A673 (cell line): Measurements from ENCODE around the gene CUTA.

Experiments
- EZH2 ChIP-seq: fragments of 200-600 bp; sonication (generic); IDR thresholded peaks from 2 replicates; pipeline ENCODE4 v1.6.1; 2017; ENCODE audit warnings: borderline replicate concordance, low read depth, mild to moderate bottlenecking, mixed read lengths, antibody characterized with exemption, low read length; ENCODE audit not compliant: poor library complexity, severe bottlenecking
- TF ChIP-seq, protein P1 (sequence below): fragments of 300-800, 200-600 bp; sonication (generic); conservative IDR thresholded peaks from 2 replicates; pipeline ENCODE4 v1.5.1; 2017; ENCODE audit warnings: low read depth, mild to moderate bottlenecking, antibody characterized with exemption, low read length, moderate library complexity, mixed read lengths

DNA sequence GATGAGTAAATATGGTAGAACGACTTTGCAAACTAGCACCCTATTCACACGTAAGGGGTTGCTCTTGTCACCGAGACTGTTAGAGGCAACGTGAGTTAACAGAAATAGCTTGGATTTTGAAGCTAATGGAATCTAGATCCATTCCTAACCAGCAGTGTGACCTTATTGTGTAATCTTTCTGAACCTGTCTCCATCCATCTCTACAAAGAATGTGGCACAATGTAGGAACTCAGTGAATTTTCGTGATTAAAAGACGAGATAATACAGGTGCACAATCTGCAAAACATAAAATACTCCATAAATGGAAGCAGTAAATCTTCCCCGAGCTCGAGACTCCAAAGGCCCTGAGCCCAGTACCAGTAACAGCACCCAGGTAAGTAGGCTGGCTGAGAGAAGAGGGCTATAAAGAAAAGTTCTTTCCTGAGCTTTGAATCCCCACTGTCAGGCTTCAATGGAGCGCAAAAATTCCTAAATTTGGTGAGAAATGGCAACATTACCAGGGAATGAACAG is 27.1 kb downstream of the CUTA start:
- TF ChIP-seq, protein P1, sequence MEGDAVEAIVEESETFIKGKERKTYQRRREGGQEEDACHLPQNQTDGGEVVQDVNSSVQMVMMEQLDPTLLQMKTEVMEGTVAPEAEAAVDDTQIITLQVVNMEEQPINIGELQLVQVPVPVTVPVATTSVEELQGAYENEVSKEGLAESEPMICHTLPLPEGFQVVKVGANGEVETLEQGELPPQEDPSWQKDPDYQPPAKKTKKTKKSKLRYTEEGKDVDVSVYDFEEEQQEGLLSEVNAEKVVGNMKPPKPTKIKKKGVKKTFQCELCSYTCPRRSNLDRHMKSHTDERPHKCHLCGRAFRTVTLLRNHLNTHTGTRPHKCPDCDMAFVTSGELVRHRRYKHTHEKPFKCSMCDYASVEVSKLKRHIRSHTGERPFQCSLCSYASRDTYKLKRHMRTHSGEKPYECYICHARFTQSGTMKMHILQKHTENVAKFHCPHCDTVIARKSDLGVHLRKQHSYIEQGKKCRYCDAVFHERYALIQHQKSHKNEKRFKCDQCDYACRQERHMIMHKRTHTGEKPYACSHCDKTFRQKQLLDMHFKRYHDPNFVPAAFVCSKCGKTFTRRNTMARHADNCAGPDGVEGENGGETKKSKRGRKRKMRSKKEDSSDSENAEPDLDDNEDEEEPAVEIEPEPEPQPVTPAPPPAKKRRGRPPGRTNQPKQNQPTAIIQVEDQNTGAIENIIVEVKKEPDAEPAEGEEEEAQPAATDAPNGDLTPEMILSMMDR = no peak
- no peak for TF ChIP-seq EZH2
